ENCODE data around the gene ATOH8.

DNA sequence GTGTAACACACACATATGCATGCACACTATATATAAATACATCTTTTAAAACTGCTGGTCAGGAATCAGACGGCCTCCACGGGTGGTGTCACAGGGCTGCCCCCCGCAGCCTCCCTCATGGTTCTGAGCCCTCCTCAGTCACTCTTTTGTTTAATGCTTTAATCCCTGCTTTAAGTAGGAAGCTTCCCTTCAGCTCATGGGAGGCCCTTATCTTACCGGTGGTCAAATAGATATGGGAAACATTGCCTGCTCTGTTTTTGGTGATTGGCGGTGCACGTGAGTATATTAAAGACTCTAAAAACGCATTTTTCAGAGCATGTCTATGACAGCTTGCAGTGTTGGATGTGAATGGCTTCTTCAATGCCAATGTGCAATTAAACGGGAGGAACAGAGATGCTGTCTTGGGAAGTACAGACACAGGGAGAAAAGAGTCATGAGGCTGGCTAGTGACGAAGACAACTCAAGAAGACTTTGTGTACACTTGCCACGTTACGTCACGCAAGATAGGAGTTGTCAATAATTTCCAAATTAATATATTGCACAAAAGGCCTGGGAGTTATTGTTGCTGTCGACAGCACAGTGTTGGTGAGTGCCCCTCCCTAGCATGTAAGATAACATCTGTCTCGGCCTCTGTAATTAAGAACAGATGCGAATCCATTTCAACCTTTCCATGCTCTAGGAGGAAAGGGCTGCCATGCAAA is 36.3 kb upstream of the ATOH8 start:
- TF ChIP-seq GATA2 (IDR thresholded peaks at IDR 0.05; ENCODE audit: low read depth, low read length) (peak; percentile 96), GATA3 (IDR thresholded peaks at IDR 0.05; ENCODE audit: low read depth, low read length) (peak; percentile 87)

All from SH-SY5Y (cell line).